Measurements from ENCODE around the gene ZBTB20.

The ZBTB20 gene

DNA sequence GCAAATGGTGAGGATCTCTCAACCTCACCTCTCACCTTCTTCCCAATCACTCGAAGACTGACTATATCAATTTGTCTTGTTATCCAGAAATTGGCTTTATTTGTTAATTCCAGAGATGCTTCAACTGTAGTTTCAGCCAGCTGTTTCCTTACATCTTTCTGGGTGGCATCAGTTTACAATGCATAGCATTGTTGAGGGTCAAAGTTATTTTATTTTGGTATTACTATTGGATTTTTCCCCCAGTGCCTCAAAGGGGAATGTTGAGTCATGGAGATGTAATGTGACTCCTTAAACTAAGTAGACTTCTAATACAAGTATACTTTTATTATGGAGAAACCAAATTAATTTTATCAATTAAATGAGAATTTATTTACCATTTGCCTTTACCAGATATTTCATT lies 501.7 kb downstream of the ZBTB20 start (continued):
- TF ChIP-seq, protein P1, sequence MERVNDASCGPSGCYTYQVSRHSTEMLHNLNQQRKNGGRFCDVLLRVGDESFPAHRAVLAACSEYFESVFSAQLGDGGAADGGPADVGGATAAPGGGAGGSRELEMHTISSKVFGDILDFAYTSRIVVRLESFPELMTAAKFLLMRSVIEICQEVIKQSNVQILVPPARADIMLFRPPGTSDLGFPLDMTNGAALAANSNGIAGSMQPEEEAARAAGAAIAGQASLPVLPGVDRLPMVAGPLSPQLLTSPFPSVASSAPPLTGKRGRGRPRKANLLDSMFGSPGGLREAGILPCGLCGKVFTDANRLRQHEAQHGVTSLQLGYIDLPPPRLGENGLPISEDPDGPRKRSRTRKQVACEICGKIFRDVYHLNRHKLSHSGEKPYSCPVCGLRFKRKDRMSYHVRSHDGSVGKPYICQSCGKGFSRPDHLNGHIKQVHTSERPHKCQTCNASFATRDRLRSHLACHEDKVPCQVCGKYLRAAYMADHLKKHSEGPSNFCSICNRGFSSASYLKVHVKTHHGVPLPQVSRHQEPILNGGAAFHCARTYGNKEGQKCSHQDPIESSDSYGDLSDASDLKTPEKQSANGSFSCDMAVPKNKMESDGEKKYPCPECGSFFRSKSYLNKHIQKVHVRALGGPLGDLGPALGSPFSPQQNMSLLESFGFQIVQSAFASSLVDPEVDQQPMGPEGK (CRISPR knock-in tag; IDR thresholded peaks at IDR 0.05; ENCODE audit: borderline replicate concordance) = no peak
- no peak for TF ChIP-seq CSDC2 (CRISPR knock-in tag; IDR thresholded peaks at IDR 0.05)
- no peak for TF ChIP-seq GLIS3 (CRISPR knock-in tag; IDR thresholded peaks at IDR 0.05)

DNA sequence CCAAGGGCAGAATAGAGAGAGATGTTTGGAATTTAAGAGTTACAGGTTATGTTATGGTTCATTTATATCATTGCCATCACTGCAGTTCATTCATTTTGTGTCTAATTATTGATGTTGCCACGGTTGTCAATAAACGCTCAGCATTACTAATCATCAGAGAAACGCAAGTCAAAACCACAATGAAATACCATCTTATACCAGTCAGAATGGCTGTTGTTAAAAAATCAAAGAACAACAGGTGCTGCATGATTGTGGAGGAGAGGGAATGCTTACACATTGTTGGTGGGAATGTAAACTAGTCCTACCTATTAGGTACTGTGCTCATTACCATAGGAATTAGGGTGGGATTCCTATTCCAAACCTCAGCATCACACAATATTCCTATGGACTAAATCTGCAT lies 502.7 kb downstream of the ZBTB20 start:
- ATAC-seq = no peak
- TF ChIP-seq, protein P2, sequence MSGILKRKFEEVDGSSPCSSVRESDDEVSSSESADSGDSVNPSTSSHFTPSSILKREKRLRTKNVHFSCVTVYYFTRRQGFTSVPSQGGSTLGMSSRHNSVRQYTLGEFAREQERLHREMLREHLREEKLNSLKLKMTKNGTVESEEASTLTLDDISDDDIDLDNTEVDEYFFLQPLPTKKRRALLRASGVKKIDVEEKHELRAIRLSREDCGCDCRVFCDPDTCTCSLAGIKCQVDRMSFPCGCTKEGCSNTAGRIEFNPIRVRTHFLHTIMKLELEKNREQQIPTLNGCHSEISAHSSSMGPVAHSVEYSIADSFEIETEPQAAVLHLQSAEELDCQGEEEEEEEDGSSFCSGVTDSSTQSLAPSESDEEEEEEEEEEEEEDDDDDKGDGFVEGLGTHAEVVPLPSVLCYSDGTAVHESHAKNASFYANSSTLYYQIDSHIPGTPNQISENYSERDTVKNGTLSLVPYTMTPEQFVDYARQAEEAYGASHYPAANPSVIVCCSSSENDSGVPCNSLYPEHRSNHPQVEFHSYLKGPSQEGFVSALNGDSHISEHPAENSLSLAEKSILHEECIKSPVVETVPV (CRISPR knock-in tag; IDR thresholded peaks at IDR 0.05) = no peak
- TF ChIP-seq ZFP30 (CRISPR knock-in tag; IDR thresholded peaks at IDR 0.05) (no peak), ZNF70 (CRISPR knock-in tag; IDR thresholded peaks at IDR 0.05) (no peak), CSDC2 (CRISPR knock-in tag; IDR thresholded peaks at IDR 0.05) (no peak), PPARA (CRISPR knock-in tag; IDR thresholded peaks at IDR 0.05; ENCODE audit: borderline replicate concordance) (no peak), BACH2 (CRISPR knock-in tag; IDR thresholded peaks at IDR 0.05; ENCODE audit: borderline replicate concordance) (no peak), ISL1 (CRISPR knock-in tag; IDR thresholded peaks at IDR 0.05) (no peak), ZFP3 (CRISPR knock-in tag; IDR thresholded peaks at IDR 0.05) (no peak), GLIS3 (CRISPR knock-in tag; IDR thresholded peaks at IDR 0.05) (no peak), ZNF8 (CRISPR knock-in tag; IDR thresholded peaks at IDR 0.05) (no peak), TCF4 (CRISPR knock-in tag; IDR thresholded peaks at IDR 0.05; ENCODE audit: borderline replicate concordance) (no peak), ESRRG (CRISPR knock-in tag; IDR thresholded peaks at IDR 0.05) (no peak), ARNTL (CRISPR knock-in tag; IDR thresholded peaks at IDR 0.05; ENCODE audit: borderline replicate concordance, low read depth) (no peak), ZC3H10 (CRISPR knock-in tag; IDR thresholded peaks at IDR 0.05) (no peak), TOX (CRISPR knock-in tag; IDR thresholded peaks at IDR 0.05; ENCODE audit: borderline replicate concordance) (no peak), OSR1 (CRISPR knock-in tag; IDR thresholded peaks at IDR 0.05) (no peak)
- TF ChIP-seq, protein P3, sequence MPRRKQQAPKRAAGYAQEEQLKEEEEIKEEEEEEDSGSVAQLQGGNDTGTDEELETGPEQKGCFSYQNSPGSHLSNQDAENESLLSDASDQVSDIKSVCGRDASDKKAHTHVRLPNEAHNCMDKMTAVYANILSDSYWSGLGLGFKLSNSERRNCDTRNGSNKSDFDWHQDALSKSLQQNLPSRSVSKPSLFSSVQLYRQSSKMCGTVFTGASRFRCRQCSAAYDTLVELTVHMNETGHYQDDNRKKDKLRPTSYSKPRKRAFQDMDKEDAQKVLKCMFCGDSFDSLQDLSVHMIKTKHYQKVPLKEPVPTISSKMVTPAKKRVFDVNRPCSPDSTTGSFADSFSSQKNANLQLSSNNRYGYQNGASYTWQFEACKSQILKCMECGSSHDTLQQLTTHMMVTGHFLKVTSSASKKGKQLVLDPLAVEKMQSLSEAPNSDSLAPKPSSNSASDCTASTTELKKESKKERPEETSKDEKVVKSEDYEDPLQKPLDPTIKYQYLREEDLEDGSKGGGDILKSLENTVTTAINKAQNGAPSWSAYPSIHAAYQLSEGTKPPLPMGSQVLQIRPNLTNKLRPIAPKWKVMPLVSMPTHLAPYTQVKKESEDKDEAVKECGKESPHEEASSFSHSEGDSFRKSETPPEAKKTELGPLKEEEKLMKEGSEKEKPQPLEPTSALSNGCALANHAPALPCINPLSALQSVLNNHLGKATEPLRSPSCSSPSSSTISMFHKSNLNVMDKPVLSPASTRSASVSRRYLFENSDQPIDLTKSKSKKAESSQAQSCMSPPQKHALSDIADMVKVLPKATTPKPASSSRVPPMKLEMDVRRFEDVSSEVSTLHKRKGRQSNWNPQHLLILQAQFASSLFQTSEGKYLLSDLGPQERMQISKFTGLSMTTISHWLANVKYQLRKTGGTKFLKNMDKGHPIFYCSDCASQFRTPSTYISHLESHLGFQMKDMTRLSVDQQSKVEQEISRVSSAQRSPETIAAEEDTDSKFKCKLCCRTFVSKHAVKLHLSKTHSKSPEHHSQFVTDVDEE (CRISPR knock-in tag; IDR thresholded peaks at IDR 0.05) = no peak

DNA sequence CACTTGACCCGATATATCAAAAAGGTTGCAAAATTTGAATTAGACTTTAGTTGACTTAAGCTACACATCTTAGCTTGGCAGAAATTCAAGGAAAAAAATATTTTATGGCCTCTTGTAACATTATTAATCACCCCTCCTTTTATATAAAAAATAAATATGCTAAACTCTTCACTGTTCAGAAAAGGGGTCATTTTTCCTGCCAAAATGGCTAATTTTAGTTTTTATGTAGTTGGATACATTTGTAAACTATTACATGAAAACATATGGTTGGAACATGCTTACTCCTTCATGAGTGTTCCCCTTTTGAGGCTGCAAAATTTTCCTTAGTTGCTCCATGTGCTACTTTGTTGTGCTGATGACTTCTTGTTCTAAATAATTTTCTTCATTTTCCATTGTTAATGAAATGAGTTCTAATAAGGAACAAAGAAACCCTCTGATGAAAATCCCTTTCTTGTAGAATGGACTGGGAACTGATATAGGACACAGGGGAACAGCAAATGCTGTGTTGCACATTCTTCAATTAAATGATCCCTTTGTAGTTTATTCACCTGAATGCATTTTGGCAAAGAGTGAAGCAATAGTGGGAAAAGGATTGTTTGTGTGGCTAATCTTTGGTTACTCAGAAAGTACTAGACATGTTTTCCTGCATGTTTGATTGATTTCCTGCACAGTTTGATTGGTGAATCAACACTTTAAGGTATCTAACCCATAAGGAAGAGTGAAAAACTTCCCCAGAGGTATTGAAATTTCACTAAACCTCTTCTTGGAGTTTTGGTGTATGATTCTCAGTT lies 503.9 kb downstream of the ZBTB20 start:
- TF ChIP-seq, protein P2 (CRISPR knock-in tag; IDR thresholded peaks at IDR 0.05) = no peak
- ATAC-seq = no peak

DNA sequence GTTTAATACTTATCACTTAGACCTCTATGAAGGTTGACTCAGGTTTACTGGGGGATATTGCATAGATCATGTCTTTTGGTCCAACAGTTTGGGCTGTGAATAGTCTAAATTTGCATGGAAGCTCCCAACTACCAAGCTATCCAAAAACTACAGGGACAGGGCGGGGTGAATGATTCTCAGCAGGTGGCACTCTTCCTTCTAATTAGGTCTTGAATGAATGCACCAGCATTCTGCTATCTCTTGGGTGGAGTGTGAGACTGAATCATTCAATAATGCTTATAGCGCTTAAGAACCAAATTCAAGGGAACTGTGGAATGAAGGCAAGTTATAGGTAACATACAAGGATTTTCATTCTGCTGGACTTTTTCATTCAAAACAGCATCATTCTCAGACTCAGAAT lies 507.0 kb downstream of the ZBTB20 start:
- no peak for ATAC-seq
- TF ChIP-seq ZFP30 (CRISPR knock-in tag; IDR thresholded peaks at IDR 0.05) (no peak), BACH2 (CRISPR knock-in tag; IDR thresholded peaks at IDR 0.05; ENCODE audit: borderline replicate concordance) (no peak), ISL1 (CRISPR knock-in tag; IDR thresholded peaks at IDR 0.05) (no peak), ZFP3 (CRISPR knock-in tag; IDR thresholded peaks at IDR 0.05) (no peak)

DNA sequence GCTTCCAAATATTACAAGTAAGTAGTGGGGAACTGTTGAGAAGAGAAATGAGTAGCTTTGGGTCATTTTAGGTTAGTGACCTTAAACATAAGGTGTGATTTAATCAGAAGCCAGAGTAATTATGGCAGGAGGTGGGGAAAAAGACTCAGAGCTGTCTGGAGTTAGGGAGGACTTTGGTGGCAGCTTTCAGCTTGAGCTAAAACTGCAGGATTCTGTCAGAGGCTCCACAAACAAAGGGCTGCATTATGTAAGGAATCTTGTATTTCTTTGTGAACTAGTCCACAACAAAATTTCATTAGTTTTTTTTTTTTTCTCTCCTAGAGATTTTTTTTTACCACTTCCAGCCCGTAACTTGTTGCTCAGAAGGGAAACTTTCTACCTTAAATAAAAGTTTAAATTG lies 507.9 kb downstream of the ZBTB20 start:
- no peak for ATAC-seq
- TF ChIP-seq, protein P4, sequence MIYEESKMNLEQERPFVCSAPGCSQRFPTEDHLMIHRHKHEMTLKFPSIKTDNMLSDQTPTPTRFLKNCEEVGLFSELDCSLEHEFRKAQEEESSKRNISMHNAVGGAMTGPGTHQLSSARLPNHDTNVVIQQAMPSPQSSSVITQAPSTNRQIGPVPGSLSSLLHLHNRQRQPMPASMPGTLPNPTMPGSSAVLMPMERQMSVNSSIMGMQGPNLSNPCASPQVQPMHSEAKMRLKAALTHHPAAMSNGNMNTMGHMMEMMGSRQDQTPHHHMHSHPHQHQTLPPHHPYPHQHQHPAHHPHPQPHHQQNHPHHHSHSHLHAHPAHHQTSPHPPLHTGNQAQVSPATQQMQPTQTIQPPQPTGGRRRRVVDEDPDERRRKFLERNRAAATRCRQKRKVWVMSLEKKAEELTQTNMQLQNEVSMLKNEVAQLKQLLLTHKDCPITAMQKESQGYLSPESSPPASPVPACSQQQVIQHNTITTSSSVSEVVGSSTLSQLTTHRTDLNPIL (CRISPR knock-in tag; IDR thresholded peaks at IDR 0.05; ENCODE audit: low read depth) = no peak
- TF ChIP-seq ISL1 (CRISPR knock-in tag; IDR thresholded peaks at IDR 0.05) (no peak), ZC3H10 (CRISPR knock-in tag; IDR thresholded peaks at IDR 0.05) (no peak)

All from SK-N-SH treated with all-trans-retinoic acid at 6 μM for 48 hours (cell line).